ENCODE data around the gene RBBP8NL. TPM values are rescaled to one million over a fixed set of nuclear protein-coding genes. Genes with fewer than 3 reads are reported as not detected.

Gene RBBP8NL
- total and polyA plus RNA-seq, 2 of the 8 experiments (the other 6 are each of a cell fraction or from before 2014, with no cell fraction given), result 0.43 to 0.48 TPM

GRCh38 chr20:62370115-62370806 is 57.1 kb downstream of the RBBP8NL start:
- Histone ChIP-seq H4K20me1 (replicated peaks in 1 of 2; ENCODE audit: control insufficient read depth in 1 of 2, insufficient read depth in 2 of 2, low read length in 2 of 2) (peaks cover under 1 to 1% of the 10 kb centered on the region in 2 experiments), H3K4ac (replicated peaks; ENCODE audit: insufficient read length, low read depth, low read length) (peak overlapping the region; percentile 66), H4K91ac (replicated peaks; ENCODE audit: insufficient read length, low read length) (peak overlapping the region; percentile 65), H2BK15ac (ENCODE audit: low read length) (peak overlapping the region; percentile 72; the same call in 1 of the 2 replicates), H3K27me3 (replicated peaks in 1 of 4; ENCODE audit: control insufficient read depth in 3 of 4, extremely low read depth in 1 of 4, insufficient read depth in 3 of 4, low read length in 3 of 4) (no peaks in the 10 kb centered on the region), H3K4me2 (ENCODE audit: insufficient read depth in 1 of 2, low read depth in 2 of 2, low read length in 2 of 2) (peak overlapping the region in 1 of 2 experiments; percentile 85; a peak in 2 of 4 replicates), H4K8ac (ENCODE audit: extremely low read depth, insufficient read depth, low read length) (peak overlapping the region; percentile 62; the same call in 1 of the 2 replicates), H3K18ac (ENCODE audit: extremely low read depth, low read length) (peak overlapping the region; percentile 78), H3K56ac (replicated peaks; ENCODE audit: insufficient read length, low read depth, low read length) (no peak overlapping the region), H3K23ac (ENCODE audit: insufficient read length) (no peak overlapping the region), H2BK120ac (replicated peaks; ENCODE audit: low read depth, low read length) (no peak overlapping the region), H3K14ac (ENCODE audit: insufficient read length) (no peak overlapping the region), H2BK12ac (ENCODE audit: low read depth, low read length) (peak overlapping the region; percentile 55; the same call in 1 of the 2 replicates), H2BK5ac (ENCODE audit: low read depth, low read length) (peak overlapping the region; percentile 60; the same call in 1 of the 2 replicates), H3K79me1 (ENCODE audit: low read depth, low read length) (no peaks in the 10 kb centered on the region; the same call in 1 of the 2 replicates), H3K36me3 (ENCODE audit: control insufficient read depth in 2 of 4, insufficient read depth in 4 of 4, low read length in 3 of 4) (no peaks in the 10 kb centered on the region; a peak in 1 of 8 replicates), H3K4me3 (ENCODE audit: extremely low read depth in 1 of 4, insufficient read depth in 2 of 4, low read depth in 3 of 4, low read length in 4 of 4) (no peak overlapping the region), H4K5ac (ENCODE audit: insufficient read length, low read depth, low read length) (no peak overlapping the region), H3K4me1 (replicated peaks in 1 of 4; ENCODE audit: control insufficient read depth in 3 of 4, insufficient read depth in 4 of 4, low read length in 3 of 4) (peaks cover 8 to 49% (median 40%) of the 10 kb centered on the region in 4 experiments), H2AFZ (ENCODE audit: low read length) (no peak overlapping the region), H3K9me3 (ENCODE audit: insufficient read depth in 2 of 2, low read depth in 1 of 2, low read length in 1 of 2) (no peaks in the 10 kb centered on the region), H2AK5ac (ENCODE audit: low read depth, low read length) (peak overlapping the region; percentile 61; the same call in 1 of the 2 replicates), H3K27ac (ENCODE audit: low read depth, low read length) (no peak overlapping the region), H3K79me2 (ENCODE audit: control insufficient read depth in 1 of 2, insufficient read depth in 2 of 2, low read length in 2 of 2) (peaks cover 3 to 14% of the 10 kb centered on the region in 2 experiments; a peak in 3 of 4 replicates), H2BK20ac (ENCODE audit: low read length) (peak overlapping the region; percentile 72; the same call in 1 of the 2 replicates), H3K9ac (replicated peaks in 1 of 4; ENCODE audit: extremely low read depth in 1 of 4, low read depth in 3 of 4, low read length in 3 of 4) (no peak overlapping the region), H3K23me2 (ENCODE audit: low read depth, low read length) (peaks cover 12% of the 10 kb centered on the region)
- POLR2A ChIA-PET (ENCODE audit: partially characterized antibody), result interaction anchor here (1.3 to 12.6 kb wide), 7 partner anchors 8 to 66 kb away, joined by 3 to 213 read pairs (median 29); partner anchors contain the start of genes ADRM1 and RPS21
- no peak for DNase-seq (ENCODE audit: low read depth in 1 of 2, low spot score in 2 of 2)
- TF ChIP-seq RBBP5 (IDR thresholded peaks at IDR 0.05; ENCODE audit: borderline replicate concordance, low read depth, low read length), result no peak
- no peak for TF ChIP-seq BACH1 (IDR thresholded peaks at IDR 0.05; ENCODE audit: low read length)
- no peak for TF ChIP-seq CREB1 (IDR thresholded peaks at IDR 0.05)
- no peak for TF ChIP-seq TAF7 (optimal IDR thresholded peaks at IDR 0.05; ENCODE audit: borderline replicate concordance, low read depth, low read length)
- no peak for TF ChIP-seq MAX (IDR thresholded peaks at IDR 0.05)
- no peak for TF ChIP-seq POU5F1 (IDR thresholded peaks at IDR 0.05; ENCODE audit: low read depth, low read length)
- TF ChIP-seq HDAC6 (IDR thresholded peaks at IDR 0.05; ENCODE audit: low read depth, low read length), result no peak
- no peak for TF ChIP-seq CHD2 (IDR thresholded peaks at IDR 0.05; ENCODE audit: low read length)
- no peak for TF ChIP-seq FOSL1 (IDR thresholded peaks at IDR 0.05; ENCODE audit: insufficient read depth, low read depth, low read length)
- no peak for FAIRE-seq
- 84% methylated on average over 19 of the region's 19 CpGs; no CpG with 5 or more reads in 1 of the 2 experiments for WGBS, 2 experiments (ENCODE audit: extremely low coverage in 1 of 2, insufficient coverage in 1 of 2, insufficient read length in 1 of 2, insufficient replicate concordance in 2 of 2, low coverage in 1 of 2, low lambda C conversion rate in 2 of 2, missing lambda C conversion rate in 1 of 2)
- CTCF ChIA-PET (ENCODE audit: partially characterized antibody), result interaction anchor here (0.9 to 10.9 kb wide), 12 partner anchors 11 to 111 kb away, joined by 3 to 212 read pairs (median 4); partner anchors contain the start of gene RPS21

All from H1 (cell line).